Measurements from ENCODE around the gene SALL4. TPM values are rescaled to one million over a fixed set of nuclear protein-coding genes. Genes with fewer than 3 reads are reported as not detected.
"Not testable (repeated sequence)": the region's sequence is repeated elsewhere in the genome, so short reads cannot be mapped to it uniquely, and the experiment has no call there.

Gene SALL4
- total and polyA plus RNA-seq, 8 donors: under 0.01 to 2.8 (median 0.69) TPM; not detected in 4

- Histone ChIP-seq H3K27me3 (no peaks in the 10 kb centered on the region), H3K4me3 (no peak overlapping the region), H3K27ac (no peak overlapping the region), H3K4me1 (peaks cover 22 to 53% (median 35%) of the 10 kb centered on the region in 4 donors), H3K36me3 (no peaks in the 10 kb centered on the region), H3K9me3 (no peaks in the 10 kb centered on the region)
- TF ChIP-seq POLR2A (IDR thresholded peaks at IDR 0.05): no peak
- no peak for TF ChIP-seq CTCF (IDR thresholded peaks at IDR 0.05)
- no peak for TF ChIP-seq POLR2AphosphoS5 (IDR thresholded peaks at IDR 0.05)
- no peak for TF ChIP-seq EP300 (IDR thresholded peaks at IDR 0.05)
- no peak for DNase-seq
- 88 to 96% (median 94%) methylated on average over 3 of the region's 3 CpGs for WGBS, 5 donors
- intact Hi-C loops (cut with DNase I; ENCODE audit: low total_unique reads): no loop called here
Measured at GRCh38 chr20:51740838-51741237, 61.5 kb downstream of the SALL4 start.

- H3K27ac ChIP-seq; intact Hi-C loops (cut with DNase I; ENCODE audit: low total_unique reads); DNase-seq; H3K27me3 ChIP-seq; H3K9me3 ChIP-seq; H3K4me3 ChIP-seq; H3K36me3 ChIP-seq: not testable (repeated sequence)
- 82 to 94% (median 93%) methylated on average over 5 to 7 of the region's 7 CpGs for WGBS, 5 donors
- peaks cover 27 to 58% (median 40%) of the 10 kb centered on the region in 4 donors for H3K4me1 ChIP-seq
Measured at GRCh38 chr20:51740308-51740707, 62.0 kb downstream of the SALL4 start.

- no peaks in the 10 kb centered on the region for H3K9me3 ChIP-seq
- H3K4me3 ChIP-seq: no peak overlapping the region
- no peaks in the 10 kb centered on the region for H3K36me3 ChIP-seq
- intact Hi-C loops (cut with DNase I; ENCODE audit: low total_unique reads): no loop called here
- H3K27me3 ChIP-seq: no peaks in the 10 kb centered on the region
- WGBS, 5 donors: 86 to 91% (median 90%) methylated on average over 4 of the region's 4 CpGs
- H3K27ac ChIP-seq: peak overlapping the region in 1 of 5 donors; percentile 25
- no peak for DNase-seq
- TF ChIP-seq CTCF (IDR thresholded peaks at IDR 0.05) (no peak), POLR2AphosphoS5 (IDR thresholded peaks at IDR 0.05) (no peak), EP300 (IDR thresholded peaks at IDR 0.05) (no peak), POLR2A (IDR thresholded peaks at IDR 0.05) (no peak)
- H3K4me1 ChIP-seq: peaks cover 32 to 59% (median 42%) of the 10 kb centered on the region in 4 donors
Measured at GRCh38 chr20:51739722-51740249, 62.5 kb downstream of the SALL4 start.

GRCh38 chr20:51738877-51739447 is 63.4 kb downstream of the SALL4 start:
- peaks cover 24 to 55% (median 38%) of the 10 kb centered on the region in 4 donors for H3K4me1 ChIP-seq
- peak; percentile 65 to 79 for DNase-seq
- 83 to 89% (median 86%) methylated on average over 12 of the region's 12 CpGs for WGBS, 5 donors
- H3K27ac ChIP-seq: peak overlapping the region in 3 of 5 donors; percentile 12 to 49 (median 24)
- intact Hi-C loops (cut with DNase I; ENCODE audit: low total_unique reads): no loop called here
- no peak overlapping the region for H3K4me3 ChIP-seq
- H3K27me3 ChIP-seq: no peaks in the 10 kb centered on the region
- H3K36me3 ChIP-seq: no peaks in the 10 kb centered on the region
- TF ChIP-seq POLR2AphosphoS5 (IDR thresholded peaks at IDR 0.05) (no peak), CTCF (IDR thresholded peaks at IDR 0.05) (no peak), EP300 (IDR thresholded peaks at IDR 0.05) (no peak), POLR2A (IDR thresholded peaks at IDR 0.05) (no peak)
- no peaks in the 10 kb centered on the region for H3K9me3 ChIP-seq

- 92 to 96% (median 93%) methylated on average over 15 of the region's 15 CpGs for WGBS, 5 donors
- intact Hi-C loops (cut with DNase I; ENCODE audit: low total_unique reads); H3K27me3 ChIP-seq; H3K9me3 ChIP-seq; H3K4me3 ChIP-seq; H3K36me3 ChIP-seq; DNase-seq: not testable (repeated sequence)
- peak overlapping the region in 1 of 5 donors; percentile 24 for H3K27ac ChIP-seq
- peaks cover 22 to 51% (median 34%) of the 10 kb centered on the region in 4 donors for H3K4me1 ChIP-seq
Measured at GRCh38 chr20:51738261-51738660, 64.1 kb downstream of the SALL4 start.

Measured in stomach (tissue), 9 donors.